Uterus (tissue), 4 donors: ENCODE results near the gene HLA-G. TPM values are rescaled to one million over a fixed set of nuclear protein-coding genes. Genes with fewer than 3 reads are reported as not detected.

ENCODE experiments used
- DNase-seq, 2 donors: peaks; one replicate each; pipeline ENCODE4 v3.0.0-alpha.2; 2019 to 2020
- H3K27ac ChIP-seq, 2 donors: fragments of 200-600 bp; sonication (generic); 1 replicate in 1 of 2; 2 replicates in 1 of 2; pipeline ENCODE4 v1.5.1; 2016 to 2018
- H3K27me3 ChIP-seq, 2 donors: fragments of 200-600 bp; sonication (generic); one replicate each; pipeline ENCODE4 v1.5.1; 2018 to 2019; ENCODE audit warnings: control low read depth in 1 of 2
- H3K36me3 ChIP-seq, 2 donors: fragments of 200-600 bp; sonication (generic); one replicate each; pipeline ENCODE4 v1.5.1; 2019; ENCODE audit warnings: control low read depth in 1 of 2
- H3K4me1 ChIP-seq, 2 donors: fragments of 200-600 bp; sonication (generic); one replicate each; pipeline ENCODE4 v1.5.1; 2018 to 2019; ENCODE audit warnings: control low read depth in 1 of 2
- H3K4me3 ChIP-seq, 2 donors: fragments of 200-600 bp; sonication (generic); 1 replicate in 1 of 2; 2 replicates in 1 of 2; pipeline ENCODE4 v1.5.1; 2018 to 2019; ENCODE audit warnings: mild to moderate bottlenecking in 1 of 2
- H3K9me3 ChIP-seq, 2 donors: fragments of 200-600 bp; sonication (generic); one replicate each; pipeline ENCODE4 v1.5.1; 2019; ENCODE audit warnings: control low read depth in 1 of 2
- POLR2A ChIP-seq, 2 donors: fragments of 450-650 bp; IDR thresholded peaks; one replicate each; pipeline ENCODE4 v1.6.1; 2016; ENCODE audit warnings: antibody characterized with exemption in 2 of 2, mild to moderate bottlenecking in 1 of 2, moderate library complexity in 1 of 2
- intact Hi-C: fragments of 100-400 bp; cut with DNase I; formaldehyde crosslinking; loops from one replicate; pipeline ENCODE4 v1.15.1; 2023; ENCODE audit warnings: low total_unique reads
- total RNA-seq, 4 donors: library from RNA; depleted of rRNA in 3 of 4; stranded (reverse); fragments of >200 nt in 3 of 4; gene quantifications; one replicate each; pipeline versions ENCODE4 v1.1.0 to v1.2.4, GENCODE V29; 2014 to 2023
- TF ChIP-seq, protein P1 (sequence below), 4 experiments: fragments of 200-600 bp in 2 of 4; fragments of 450-650 bp in 2 of 4; sonication (generic) in 2 of 4; IDR thresholded peaks; one replicate each; pipeline ENCODE4 v1.5.1; 2016 to 2019; ENCODE audit warnings: antibody characterized with exemption in 4 of 4, mild to moderate bottlenecking in 2 of 4, moderate library complexity in 1 of 4
- donor health status: DM: yes; HTN: yes; CAD: no.

Gene HLA-G
- total RNA-seq, 4 donors from 2014 or later = 0.52 TPM; not detected in 3

GRCh38 chr6:29834564-29835436 lies 7.2 kb downstream of the HLA-G start:
- TF ChIP-seq, protein P1, sequence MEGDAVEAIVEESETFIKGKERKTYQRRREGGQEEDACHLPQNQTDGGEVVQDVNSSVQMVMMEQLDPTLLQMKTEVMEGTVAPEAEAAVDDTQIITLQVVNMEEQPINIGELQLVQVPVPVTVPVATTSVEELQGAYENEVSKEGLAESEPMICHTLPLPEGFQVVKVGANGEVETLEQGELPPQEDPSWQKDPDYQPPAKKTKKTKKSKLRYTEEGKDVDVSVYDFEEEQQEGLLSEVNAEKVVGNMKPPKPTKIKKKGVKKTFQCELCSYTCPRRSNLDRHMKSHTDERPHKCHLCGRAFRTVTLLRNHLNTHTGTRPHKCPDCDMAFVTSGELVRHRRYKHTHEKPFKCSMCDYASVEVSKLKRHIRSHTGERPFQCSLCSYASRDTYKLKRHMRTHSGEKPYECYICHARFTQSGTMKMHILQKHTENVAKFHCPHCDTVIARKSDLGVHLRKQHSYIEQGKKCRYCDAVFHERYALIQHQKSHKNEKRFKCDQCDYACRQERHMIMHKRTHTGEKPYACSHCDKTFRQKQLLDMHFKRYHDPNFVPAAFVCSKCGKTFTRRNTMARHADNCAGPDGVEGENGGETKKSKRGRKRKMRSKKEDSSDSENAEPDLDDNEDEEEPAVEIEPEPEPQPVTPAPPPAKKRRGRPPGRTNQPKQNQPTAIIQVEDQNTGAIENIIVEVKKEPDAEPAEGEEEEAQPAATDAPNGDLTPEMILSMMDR (IDR thresholded peaks at IDR 0.05) = peak; percentile 34 to 71 (median 58)
- TF ChIP-seq POLR2A (IDR thresholded peaks at IDR 0.05) = no peak
- Histone ChIP-seq H3K27ac (no peak overlapping the region), H3K27me3 (peaks cover 0 to 2% of the 10 kb centered on the region in 2 donors), H3K36me3 (no peaks in the 10 kb centered on the region), H3K4me1 (no peaks in the 10 kb centered on the region), H3K9me3 (no peaks in the 10 kb centered on the region), H3K4me3 (no peak overlapping the region)
- no peak for DNase-seq
- intact Hi-C loops = loop anchor here (10.0 kb wide), 1 partner anchor 130 kb away; no protein-coding TSS in a partner anchor

DNA sequence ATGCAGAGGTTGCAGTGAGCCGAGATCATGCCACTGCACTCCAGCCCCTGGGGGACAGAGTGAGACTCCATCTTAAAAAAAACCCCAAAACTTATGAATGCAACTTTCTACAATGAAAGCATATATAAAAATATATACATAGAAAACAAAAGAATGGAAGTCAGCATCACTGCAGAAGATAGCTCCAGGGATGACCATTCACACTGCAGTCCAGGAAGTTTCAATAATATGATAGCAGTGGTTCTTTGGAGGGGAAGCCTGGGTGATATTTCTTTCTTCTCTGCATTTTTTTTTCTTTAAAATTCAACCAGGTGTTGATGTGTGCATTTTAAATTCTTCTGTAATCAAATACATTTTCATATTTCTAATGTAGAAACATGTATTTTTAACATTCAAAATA lies 12.3 kb downstream of the HLA-G start:
- Histone ChIP-seq H3K4me1 (no peaks in the 10 kb centered on the region), H3K9me3 (peaks cover 0 to 3% of the 10 kb centered on the region in 2 donors), H3K4me3 (no peak overlapping the region), H3K27me3 (peaks cover 0 to 6% of the 10 kb centered on the region in 2 donors), H3K27ac (no peak overlapping the region), H3K36me3 (no peaks in the 10 kb centered on the region)
- DNase-seq = no peak
- intact Hi-C loops = loop anchor here (10.0 kb wide), 1 partner anchor 135 kb away; no protein-coding TSS in a partner anchor
- TF ChIP-seq, protein P1 (IDR thresholded peaks at IDR 0.05) = no peak
- TF ChIP-seq POLR2A (IDR thresholded peaks at IDR 0.05) = no peak

DNA sequence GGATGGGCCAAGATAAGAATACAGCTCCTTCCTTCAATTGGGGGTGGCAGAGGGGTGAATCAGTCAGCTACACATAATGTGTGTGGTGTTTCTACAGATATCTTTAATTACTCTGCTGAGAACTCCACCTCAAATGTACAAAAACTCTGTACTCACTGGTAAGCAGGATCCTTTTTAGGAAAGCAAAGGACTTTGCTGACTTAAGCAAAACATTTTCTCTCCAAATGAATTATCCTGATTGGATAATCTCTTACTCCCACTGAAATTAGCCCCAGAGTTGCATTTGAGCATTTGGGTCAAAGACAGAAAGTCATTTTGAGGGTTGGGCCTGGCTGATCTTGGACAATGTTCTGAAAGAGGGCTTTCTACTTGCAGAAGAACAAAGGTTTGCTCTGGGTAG lies 13.4 kb downstream of the HLA-G start:
- Histone ChIP-seq H3K4me3 (no peak overlapping the region), H3K27me3 (peaks cover 0 to 9% of the 10 kb centered on the region in 2 donors), H3K27ac (no peak overlapping the region), H3K9me3 (peaks cover 0 to 3% of the 10 kb centered on the region in 2 donors), H3K36me3 (no peaks in the 10 kb centered on the region), H3K4me1 (no peaks in the 10 kb centered on the region)
- TF ChIP-seq, protein P1 (IDR thresholded peaks at IDR 0.05) = no peak
- no peak for TF ChIP-seq POLR2A (IDR thresholded peaks at IDR 0.05)
- intact Hi-C loops = no loop called here
- DNase-seq = no peak

- H3K27ac ChIP-seq = no peak overlapping the region
- no peak overlapping the region for H3K4me3 ChIP-seq
- no peak for DNase-seq
- no peaks in the 10 kb centered on the region for H3K36me3 ChIP-seq
- peaks cover 0 to 3% of the 10 kb centered on the region in 2 donors for H3K9me3 ChIP-seq
- TF ChIP-seq, protein P1 (IDR thresholded peaks at IDR 0.05) = no peak
- TF ChIP-seq POLR2A (IDR thresholded peaks at IDR 0.05) = no peak
- H3K27me3 ChIP-seq = peaks cover 0 to 15% of the 10 kb centered on the region in 2 donors
- intact Hi-C loops = no loop called here
- no peaks in the 10 kb centered on the region for H3K4me1 ChIP-seq
These were observed 17.9 kb downstream of the HLA-G start for GRCh38 chr6:29845405-29846006.
